PC-3 (cell line): Measurements from ENCODE around the gene TTLL9.

Experiments used
- CTCF ChIP-seq: fragments of 300-600 bp; sonication (generic); conservative IDR thresholded peaks from 2 replicates; pipeline ENCODE4 v1.5.1; 2017; ENCODE audit warnings: antibody characterized with exemption, low read depth, mild to moderate bottlenecking, low read length
- EZH2phosphoT487 ChIP-seq: fragments of 300-600 bp; sonication (generic); IDR thresholded peaks from 2 replicates; pipeline ENCODE4 v1.6.1; 2018; ENCODE audit warnings: mild to moderate bottlenecking, antibody characterized with exemption, low read length, borderline replicate concordance

DNA sequence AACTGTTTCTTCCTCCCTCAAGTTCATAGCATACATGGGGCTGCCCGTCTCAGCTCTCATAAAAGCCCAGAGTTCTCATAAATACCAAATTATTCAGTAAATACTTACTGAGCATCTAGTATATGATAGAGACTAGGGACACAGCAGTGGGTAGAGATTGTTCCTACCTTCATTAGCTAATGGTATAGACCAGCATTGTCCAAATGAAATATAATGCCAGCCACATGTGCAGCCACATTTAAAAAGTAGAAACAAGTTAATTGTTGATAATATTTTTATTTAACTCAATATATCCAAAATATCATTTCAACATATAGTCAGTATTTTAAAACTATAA lies 1.2 kb downstream of the TTLL9 start:
- no peak for TF ChIP-seq CTCF
- no peak for TF ChIP-seq EZH2phosphoT487
